Mesendoderm (in vitro differentiated cells): ENCODE results near the gene CLNS1A. TPM values are rescaled to one million over a fixed set of nuclear protein-coding genes. Genes with fewer than 3 reads are reported as not detected.

Experiments used
- small RNA-seq: library from polyadenylated mRNA; stranded (forward); fragments of <200 nt; extraction: miRNeasy Mini kit (QIAGEN cat#:217004); gene quantifications from one replicate; pipeline ENCODE3, GENCODE V24; 2013; ENCODE audit not compliant: insufficient read depth

Gene CLNS1A

Small RNAs within 50 kb of the gene (small RNA-seq; reads per million reads assigned to genes)
- gene RNU7-59P = not detected
